Endodermal cell (in vitro differentiated cells): Measurements from ENCODE around the gene ACOT7. TPM values are rescaled to one million over a fixed set of nuclear protein-coding genes. Genes with fewer than 3 reads are reported as not detected.

Experiments used
- DNase-seq: peaks from one replicate; pipeline ENCODE4 v3.0.0-alpha.2; 2017
- H3K27ac ChIP-seq: 2 replicates; pipeline ENCODE4 v1.5.1; 2013; ENCODE audit warnings: mild to moderate bottlenecking, low read depth, low read length, moderate library complexity
- H3K27me3 ChIP-seq: 2 replicates; pipeline ENCODE4 v1.6.1; 2013; ENCODE audit warnings: mild to moderate bottlenecking, low read length, moderate library complexity; ENCODE audit not compliant: insufficient read depth, control insufficient read depth, poor library complexity, severe bottlenecking
- H3K36me3 ChIP-seq: 2 replicates; pipeline ENCODE4 v1.7.0; 2013; ENCODE audit warnings: mild to moderate bottlenecking, low read length, moderate library complexity; ENCODE audit not compliant: control insufficient read depth, insufficient read depth
- H3K4me1 ChIP-seq: one replicate; pipeline ENCODE4 v1.7.0; 2013; ENCODE audit warnings: low read length; ENCODE audit not compliant: control insufficient read depth, insufficient read depth
- H3K4me3 ChIP-seq: 2 replicates; pipeline ENCODE4 v1.5.1; 2013; ENCODE audit warnings: mild to moderate bottlenecking, low read length, moderate library complexity
- H3K9ac ChIP-seq: 2 replicates; pipeline ENCODE4 v1.6.1; 2013; ENCODE audit warnings: mild to moderate bottlenecking, low read length, moderate library complexity; ENCODE audit not compliant: poor library complexity, severe bottlenecking; ENCODE audit errors: extremely low read depth
- H3K9me3 ChIP-seq: 2 replicates; pipeline ENCODE4 v1.6.1; 2013; ENCODE audit warnings: mild to moderate bottlenecking, low read length, moderate library complexity; ENCODE audit not compliant: control insufficient read depth
- H3K27ac Mint-ChIP-seq: 2 replicates; pipeline ENCODE4 v1.8.0; 2020; ENCODE audit warnings: mixed read lengths
- H3K27me3 Mint-ChIP-seq: 2 replicates; pipeline ENCODE4 v1.8.0; 2021; ENCODE audit warnings: mild to moderate bottlenecking, mixed read lengths; ENCODE audit not compliant: insufficient read depth
- H3K36me3 Mint-ChIP-seq: 2 replicates; pipeline ENCODE4 v1.8.0; 2020; ENCODE audit warnings: low read depth, mixed read lengths
- H3K4me1 Mint-ChIP-seq: 2 replicates; pipeline ENCODE4 v1.8.0; 2020; ENCODE audit warnings: mixed read lengths
- H3K4me3 Mint-ChIP-seq: 2 replicates; pipeline ENCODE4 v1.8.0; 2020; ENCODE audit warnings: mild to moderate bottlenecking, moderate library complexity, mixed read lengths
- H3K9me3 Mint-ChIP-seq: 2 replicates; pipeline ENCODE4 v1.8.0; 2020; ENCODE audit warnings: mild to moderate bottlenecking, mixed read lengths
- CTCF ChIP-seq: fragments of 200-600 bp; sonication (generic); conservative IDR thresholded peaks from 2 replicates; pipeline ENCODE4 v1.5.0; 2021; ENCODE audit warnings: antibody characterized with exemption, mild to moderate bottlenecking
- WGBS, 2 experiments: methylation state at CpG; one replicate each; pipeline versions ENCODE4 v1.1.5 to v1.1.7; 2013; ENCODE audit warnings: missing lambda C conversion rate in 2 of 2, mixed read lengths in 1 of 2; ENCODE audit not compliant: insufficient coverage in 1 of 2, insufficient read length in 1 of 2; 5-methylcytosine and 5-hydroxymethylcytosine counted together
- total RNA-seq, 2 donors: library from RNA; stranded (reverse); fragmentation: NEBNext Ultra II Directional in 1 of 2; extraction: Animal tissue kit (Norgen Biotek cat#: 25700) in 1 of 2; gene quantifications; 2 replicates in 1 of 2; 3 replicates in 1 of 2; pipeline ENCODE4 v1.2.1, GENCODE V29; 2021

Gene ACOT7
- total RNA-seq, 2 donors from 2014 or later, result 51.3 to 70.7 TPM

- no peak for TF ChIP-seq CTCF
- Histone ChIP-seq H3K9ac (no peak overlapping the region), H3K4me3 (no peak overlapping the region), H3K36me3 (no peaks in the 10 kb centered on the region), H3K9me3 (no peaks in the 10 kb centered on the region), H3K27ac (no peak overlapping the region), H3K4me1 (no peaks in the 10 kb centered on the region), H3K27me3 (no peaks in the 10 kb centered on the region)
- DNase-seq, result no peak
- H3K27ac Mint-ChIP-seq, result no peak overlapping the region
- H3K36me3 Mint-ChIP-seq, result peaks cover 2% of the 10 kb centered on the region
- H3K4me3 Mint-ChIP-seq, result no peak overlapping the region
- H3K4me1 Mint-ChIP-seq, result no peaks in the 10 kb centered on the region
- no peaks in the 10 kb centered on the region for H3K27me3 Mint-ChIP-seq
- 91 to 98% methylated on average over 11 to 14 of the region's 14 CpGs for WGBS, 2 experiments
- H3K9me3 Mint-ChIP-seq, result no peaks in the 10 kb centered on the region
Measured at GRCh38 chr1:6345460-6345859, 48.1 kb downstream of the ACOT7 start.

GRCh38 chr1:6345009-6345408 lies 48.6 kb downstream of the ACOT7 start:
- Mint-ChIP-seq H3K9me3 (no peaks in the 10 kb centered on the region), H3K4me1 (no peaks in the 10 kb centered on the region), H3K4me3 (no peak overlapping the region), H3K27me3 (no peaks in the 10 kb centered on the region), H3K27ac (no peak overlapping the region), H3K36me3 (peaks cover 2% of the 10 kb centered on the region)
- no peak for DNase-seq
- Histone ChIP-seq H3K27me3 (no peaks in the 10 kb centered on the region), H3K9me3 (no peaks in the 10 kb centered on the region), H3K27ac (no peak overlapping the region), H3K36me3 (no peaks in the 10 kb centered on the region), H3K4me3 (no peak overlapping the region), H3K4me1 (no peaks in the 10 kb centered on the region), H3K9ac (no peak overlapping the region)
- WGBS, 2 experiments, result 90 to 98% methylated on average over 6 to 7 of the region's 7 CpGs
- TF ChIP-seq CTCF, result no peak

GRCh38 chr1:6343506-6344405 lies 49.8 kb downstream of the ACOT7 start:
- Mint-ChIP-seq H3K36me3 (no peaks in the 10 kb centered on the region), H3K27me3 (no peaks in the 10 kb centered on the region), H3K4me3 (no peak overlapping the region), H3K27ac (no peak overlapping the region), H3K9me3 (no peaks in the 10 kb centered on the region), H3K4me1 (no peaks in the 10 kb centered on the region)
- H3K9ac ChIP-seq, result no peak overlapping the region
- 77 to 94% methylated on average over 11 to 17 of the region's 17 CpGs for WGBS, 2 experiments
- peak; percentile 96 for DNase-seq
- no peaks in the 10 kb centered on the region for H3K27me3 ChIP-seq
- no peak overlapping the region for H3K4me3 ChIP-seq
- no peaks in the 10 kb centered on the region for H3K36me3 ChIP-seq
- peak; percentile 98 for TF ChIP-seq CTCF
- no peaks in the 10 kb centered on the region for H3K4me1 ChIP-seq
- H3K9me3 ChIP-seq, result no peaks in the 10 kb centered on the region
- H3K27ac ChIP-seq, result no peak overlapping the region
